Measurements from ENCODE around the gene ENDOD1. TPM values are rescaled to one million over a fixed set of nuclear protein-coding genes. Genes with fewer than 3 reads are reported as not detected.
"Not testable (repeated sequence)": the region's sequence is repeated elsewhere in the genome, so short reads cannot be mapped to it uniquely, and the experiment has no call there.

The ENDOD1 gene
- polyA plus RNA-seq (2013, experiment 1 of 2), result 1.5 TPM
- 2.2 TPM for polyA plus RNA-seq (2013, experiment 2 of 2)

DNA sequence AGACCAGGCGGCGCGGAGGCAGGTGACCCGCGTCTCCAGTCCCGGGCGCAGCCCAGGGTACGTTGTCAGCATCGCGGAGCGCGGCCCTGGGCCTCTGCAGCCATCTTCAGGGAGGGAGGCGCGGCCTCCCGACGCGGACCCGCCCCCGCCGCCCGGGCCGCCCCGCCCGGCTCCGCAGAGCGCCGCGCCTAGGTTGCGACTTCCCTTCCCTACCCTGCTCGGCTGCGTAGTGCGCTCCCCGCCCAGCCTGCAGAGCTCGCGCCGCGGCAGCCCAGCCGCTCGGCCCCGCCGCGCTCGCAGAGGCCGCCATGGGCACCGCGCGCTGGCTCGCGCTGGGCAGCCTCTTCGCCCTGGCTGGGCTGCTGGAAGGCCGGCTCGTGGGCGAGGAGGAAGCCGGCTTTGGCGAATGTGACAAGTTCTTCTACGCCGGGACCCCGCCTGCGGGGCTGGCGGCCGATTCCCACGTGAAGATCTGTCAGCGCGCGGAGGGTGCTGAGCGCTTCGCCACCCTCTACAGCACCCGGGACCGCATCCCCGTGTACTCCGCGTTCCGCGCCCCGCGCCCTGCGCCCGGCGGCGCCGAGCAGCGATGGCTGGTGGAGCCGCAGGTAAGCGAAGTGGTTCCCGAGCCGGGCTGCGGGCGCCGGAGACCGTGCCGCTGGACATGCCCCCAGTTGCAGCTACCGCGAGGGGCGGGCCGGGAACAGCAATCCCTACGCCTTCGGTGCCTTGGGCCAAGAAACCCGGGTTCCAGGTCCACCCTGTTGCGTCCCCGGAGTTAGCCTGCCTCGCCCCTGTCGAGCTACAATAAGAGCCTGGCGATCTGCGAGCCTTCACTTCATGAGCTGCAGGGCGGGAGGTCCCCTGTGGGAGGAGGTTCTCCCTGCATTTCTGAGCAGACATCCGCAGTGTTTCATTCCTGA is at the start of gene ENDOD1:
TSS of gene ENDOD1 (plus strand) at position 227 of the 923 bp plus-strand sequence. CDS start at position 309, 82 bp downstream.
- no peaks in the 10 kb centered on the region for H3K36me3 ChIP-seq (ENCODE audit: insufficient read depth, low read length)
- H3K9ac ChIP-seq (ENCODE audit: low read depth, low read length), result peak within 1 kb of the TSS; percentile 56
- no peak within 1 kb of the TSS for H3K27ac ChIP-seq (ENCODE audit: low read depth, low read length)
- peaks cover 17% of the 10 kb centered on the region; the same call in 1 of the 2 replicates for H3K4me1 ChIP-seq (ENCODE audit: insufficient read depth, low read length)
- H3K4me3 ChIP-seq (ENCODE audit: low read length), result peak within 1 kb of the TSS; percentile 91
- peaks cover 46% of the 10 kb centered on the region for H3K27me3 ChIP-seq (ENCODE audit: insufficient read depth, low read length)
- no peaks in the 10 kb centered on the region for H3K9me3 ChIP-seq (ENCODE audit: insufficient read depth, low read depth, low read length)
- WGBS, result under 1% methylated on average over 106 of the region's 106 CpGs

DNA sequence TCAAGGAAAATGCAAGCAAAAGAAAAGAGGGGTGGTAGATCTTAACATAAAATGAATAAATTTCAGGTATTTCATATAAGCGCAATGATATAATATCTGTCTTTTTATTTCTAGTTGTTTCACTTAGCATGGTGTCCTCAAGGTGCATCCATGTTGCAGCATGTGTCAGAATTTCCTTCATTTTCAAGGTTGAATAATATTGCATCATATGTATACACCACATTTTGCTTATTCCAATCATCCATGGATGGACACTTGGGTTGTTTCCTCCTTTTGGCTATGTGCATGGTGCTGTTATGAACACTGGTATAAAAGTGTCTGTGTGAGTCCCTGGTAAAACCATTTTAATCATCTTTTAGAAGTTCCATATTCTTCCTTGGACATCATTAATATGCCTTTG is 47.4 kb upstream of the ENDOD1 start:
- WGBS, result no CpG with 5 or more reads among the region's 1 CpG
- no peak overlapping the region for H3K4me3 ChIP-seq (ENCODE audit: low read length)
- H3K9ac ChIP-seq (ENCODE audit: low read depth, low read length), result no peak overlapping the region
- no peaks in the 10 kb centered on the region for H3K4me1 ChIP-seq (ENCODE audit: insufficient read depth, low read length)
- H3K36me3 ChIP-seq (ENCODE audit: insufficient read depth, low read length), result no peaks in the 10 kb centered on the region
- H3K27ac ChIP-seq (ENCODE audit: low read depth, low read length), result no peak overlapping the region
- H3K27me3 ChIP-seq (ENCODE audit: insufficient read depth, low read length), result no peaks in the 10 kb centered on the region
- no peaks in the 10 kb centered on the region for H3K9me3 ChIP-seq (ENCODE audit: insufficient read depth, low read depth, low read length)

DNA sequence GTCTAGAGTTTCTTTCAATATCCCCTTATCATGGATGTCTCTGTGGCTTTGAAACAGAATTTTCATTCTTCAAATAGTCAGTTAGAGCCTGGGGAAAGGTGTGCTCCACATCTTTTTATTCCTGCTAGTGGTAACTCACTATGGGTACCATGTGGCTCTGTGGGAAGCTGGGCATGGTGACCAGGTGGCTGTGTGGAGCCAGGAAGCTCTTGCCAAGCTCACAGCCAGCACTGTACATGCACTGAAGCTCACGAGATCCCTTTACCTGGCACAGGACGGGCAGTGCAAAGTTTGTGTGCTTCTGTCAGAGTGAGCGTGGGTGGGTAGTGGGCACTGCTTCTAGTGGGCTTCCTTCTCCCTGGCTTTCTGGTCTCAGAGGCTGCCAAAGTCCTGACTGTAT is 46.7 kb upstream of the ENDOD1 start:
- Histone ChIP-seq H3K9ac (ENCODE audit: low read depth, low read length) (no peak overlapping the region), H3K9me3 (ENCODE audit: insufficient read depth, low read depth, low read length) (no peaks in the 10 kb centered on the region), H3K27me3 (ENCODE audit: insufficient read depth, low read length) (no peaks in the 10 kb centered on the region), H3K36me3 (ENCODE audit: insufficient read depth, low read length) (no peaks in the 10 kb centered on the region), H3K4me3 (ENCODE audit: low read length) (no peak overlapping the region), H3K4me1 (ENCODE audit: insufficient read depth, low read length) (no peaks in the 10 kb centered on the region), H3K27ac (ENCODE audit: low read depth, low read length) (no peak overlapping the region)
- WGBS, result 87% methylated on average over 3 of the region's 3 CpGs

- Histone ChIP-seq H3K4me1 (ENCODE audit: insufficient read depth, low read length) (no peaks in the 10 kb centered on the region), H3K27me3 (ENCODE audit: insufficient read depth, low read length) (no peaks in the 10 kb centered on the region), H3K36me3 (ENCODE audit: insufficient read depth, low read length) (no peaks in the 10 kb centered on the region), H3K9ac (ENCODE audit: low read depth, low read length) (no peak overlapping the region), H3K4me3 (ENCODE audit: low read length) (no peak overlapping the region), H3K27ac (ENCODE audit: low read depth, low read length) (no peak overlapping the region), H3K9me3 (ENCODE audit: insufficient read depth, low read depth, low read length) (no peaks in the 10 kb centered on the region)
- WGBS, result 92% methylated on average over 4 of the region's 4 CpGs
Measured at GRCh38 chr11:95044010-95044409, 45.6 kb upstream of the ENDOD1 start.

DNA sequence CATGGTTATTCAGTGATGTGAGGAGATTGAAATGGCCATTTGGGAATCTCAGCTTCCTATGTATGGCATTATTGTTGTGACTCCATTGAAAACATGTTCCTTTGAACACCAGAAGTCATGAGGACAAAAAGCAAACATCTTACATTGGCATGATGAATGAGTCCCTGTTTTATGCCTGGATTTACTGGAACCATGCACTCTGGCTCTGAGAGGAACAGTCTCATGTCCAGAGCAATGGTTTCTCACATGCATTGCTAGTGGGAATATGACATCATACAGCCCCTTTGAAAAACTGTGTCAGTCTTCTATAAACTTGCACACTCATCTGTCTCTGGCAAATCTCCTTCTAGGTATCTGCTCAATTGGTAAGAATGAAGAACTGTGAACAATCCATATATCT is 43.8 kb upstream of the ENDOD1 start:
- no peak overlapping the region for H3K27ac ChIP-seq (ENCODE audit: low read depth, low read length)
- no peaks in the 10 kb centered on the region for H3K9me3 ChIP-seq (ENCODE audit: insufficient read depth, low read depth, low read length)
- no peaks in the 10 kb centered on the region for H3K27me3 ChIP-seq (ENCODE audit: insufficient read depth, low read length)
- no peak overlapping the region for H3K9ac ChIP-seq (ENCODE audit: low read depth, low read length)
- no peak overlapping the region for H3K4me3 ChIP-seq (ENCODE audit: low read length)
- no peaks in the 10 kb centered on the region for H3K4me1 ChIP-seq (ENCODE audit: insufficient read depth, low read length)
- H3K36me3 ChIP-seq (ENCODE audit: insufficient read depth, low read length), result no peaks in the 10 kb centered on the region

DNA sequence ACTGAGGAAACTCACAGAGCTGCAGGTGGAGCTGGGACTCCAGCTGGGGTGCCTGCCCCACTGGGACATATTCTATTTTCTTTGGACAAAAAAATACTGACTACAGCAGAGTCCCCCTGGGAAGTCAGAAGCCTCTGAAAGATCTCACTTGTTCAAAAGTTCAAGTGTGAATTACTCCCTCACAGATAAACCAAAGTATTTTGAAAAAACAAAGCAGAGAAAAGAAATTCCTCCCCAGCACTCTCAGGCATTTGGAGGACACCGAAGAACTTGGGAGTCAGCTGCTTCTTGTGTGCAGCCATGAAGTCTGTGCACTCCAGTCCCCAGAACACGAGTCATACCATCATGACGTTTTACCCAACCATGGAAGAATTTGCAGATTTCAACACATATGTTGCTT is 40.5 kb upstream of the ENDOD1 start, which contains the start of gene KDM4F:
TSS of gene KDM4F (plus strand) at position 301 of the 400 bp plus-strand sequence.
- not testable (repeated sequence) for H3K36me3 ChIP-seq (ENCODE audit: insufficient read depth, low read length); H3K4me3 ChIP-seq (ENCODE audit: low read length); H3K4me1 ChIP-seq (ENCODE audit: insufficient read depth, low read length); H3K9ac ChIP-seq (ENCODE audit: low read depth, low read length); H3K27me3 ChIP-seq (ENCODE audit: insufficient read depth, low read length); H3K9me3 ChIP-seq (ENCODE audit: insufficient read depth, low read depth, low read length); H3K27ac ChIP-seq (ENCODE audit: low read depth, low read length)
- 79% methylated on average over 3 of the region's 3 CpGs for WGBS

- Histone ChIP-seq H3K4me3 (ENCODE audit: low read length) (no peak overlapping the region), H3K27me3 (ENCODE audit: insufficient read depth, low read length) (no peaks in the 10 kb centered on the region), H3K9ac (ENCODE audit: low read depth, low read length) (no peak overlapping the region), H3K27ac (ENCODE audit: low read depth, low read length) (no peak overlapping the region), H3K36me3 (ENCODE audit: insufficient read depth, low read length) (no peaks in the 10 kb centered on the region), H3K4me1 (ENCODE audit: insufficient read depth, low read length) (no peaks in the 10 kb centered on the region), H3K9me3 (ENCODE audit: insufficient read depth, low read depth, low read length) (no peaks in the 10 kb centered on the region)
- WGBS, result 94% methylated on average over 22 of the region's 22 CpGs
Measured at GRCh38 chr11:95050595-95051202, 38.9 kb upstream of the ENDOD1 start.

DNA sequence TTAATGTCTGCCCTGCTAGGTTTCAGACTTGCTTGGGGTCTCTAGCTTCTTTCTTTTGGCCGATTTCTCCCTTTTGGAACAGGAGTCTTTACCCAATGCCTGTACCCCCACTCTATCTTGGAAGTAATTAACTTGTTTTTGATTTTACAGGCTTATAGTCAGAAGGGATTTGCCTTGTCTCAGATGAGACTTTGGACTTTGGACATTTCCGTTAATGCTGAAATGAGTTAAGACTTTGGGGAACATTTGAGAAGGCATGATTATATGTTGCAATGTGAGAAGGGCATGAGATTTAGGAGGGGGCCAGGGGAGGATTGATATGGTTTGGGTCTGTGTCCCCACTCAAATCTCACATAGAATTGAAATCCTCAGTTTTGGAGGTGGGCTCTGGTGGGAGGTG is 35.3 kb upstream of the ENDOD1 start:
- Histone ChIP-seq H3K27me3 (ENCODE audit: insufficient read depth, low read length) (peaks cover 3% of the 10 kb centered on the region; the same call in 1 of the 2 replicates), H3K27ac (ENCODE audit: low read depth, low read length) (no peak overlapping the region), H3K9ac (ENCODE audit: low read depth, low read length) (no peak overlapping the region), H3K4me3 (ENCODE audit: low read length) (no peak overlapping the region), H3K9me3 (ENCODE audit: insufficient read depth, low read depth, low read length) (no peaks in the 10 kb centered on the region), H3K36me3 (ENCODE audit: insufficient read depth, low read length) (no peaks in the 10 kb centered on the region), H3K4me1 (ENCODE audit: insufficient read depth, low read length) (no peaks in the 10 kb centered on the region)
- 86% methylated on average over 2 of the region's 2 CpGs for WGBS

DNA sequence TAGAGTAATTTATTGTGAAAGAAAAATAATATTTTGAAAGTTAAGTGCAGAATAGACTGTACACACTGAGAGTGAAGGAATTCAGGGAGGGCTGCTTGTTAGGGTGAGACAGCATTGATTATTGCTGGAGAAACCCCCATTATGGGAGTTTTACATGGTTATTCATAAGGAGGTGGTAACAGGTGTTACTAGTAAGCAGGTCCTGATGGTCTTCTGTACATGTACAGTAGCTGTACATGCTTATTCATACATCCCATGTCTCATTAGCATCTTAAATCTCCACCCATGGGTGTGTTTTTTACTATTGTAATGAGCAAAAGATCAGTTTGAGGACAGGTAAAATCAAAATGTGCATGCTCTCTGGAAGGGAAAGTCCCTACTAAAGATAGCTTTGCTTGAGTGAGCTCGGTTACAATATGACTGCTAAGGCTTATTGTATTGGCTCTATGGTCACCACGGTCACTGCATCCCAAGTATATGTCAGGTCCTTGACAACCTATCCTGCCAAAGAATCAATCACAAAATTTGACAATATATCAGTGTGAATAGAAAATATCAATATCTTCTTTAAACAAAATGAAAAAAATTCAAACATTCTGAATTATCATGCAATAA is 34.3 kb upstream of the ENDOD1 start:
- H3K36me3 ChIP-seq (ENCODE audit: insufficient read depth, low read length), result no peaks in the 10 kb centered on the region

GRCh38 chr11:95057959-95058358 is 31.7 kb upstream of the ENDOD1 start:
- Histone ChIP-seq H3K27me3 (ENCODE audit: insufficient read depth, low read length) (peaks cover 18% of the 10 kb centered on the region), H3K36me3 (ENCODE audit: insufficient read depth, low read length) (no peaks in the 10 kb centered on the region), H3K9me3 (ENCODE audit: insufficient read depth, low read depth, low read length) (no peaks in the 10 kb centered on the region), H3K4me3 (ENCODE audit: low read length) (no peak overlapping the region), H3K4me1 (ENCODE audit: insufficient read depth, low read length) (no peaks in the 10 kb centered on the region), H3K27ac (ENCODE audit: low read depth, low read length) (no peak overlapping the region), H3K9ac (ENCODE audit: low read depth, low read length) (no peak overlapping the region)
- 91% methylated on average over 8 of the region's 8 CpGs for WGBS

More for the DNA sequence above, 34.3 kb upstream of the ENDOD1 start:
- no peak overlapping the region for H3K27ac ChIP-seq (ENCODE audit: low read depth, low read length)
- H3K9ac ChIP-seq (ENCODE audit: low read depth, low read length), result no peak overlapping the region
- H3K4me3 ChIP-seq (ENCODE audit: low read length), result no peak overlapping the region
- no peaks in the 10 kb centered on the region for H3K9me3 ChIP-seq (ENCODE audit: insufficient read depth, low read depth, low read length)
- WGBS, result 46% methylated on average over 2 of the region's 2 CpGs
- peaks cover 8% of the 10 kb centered on the region for H3K27me3 ChIP-seq (ENCODE audit: insufficient read depth, low read length)
- no peaks in the 10 kb centered on the region for H3K4me1 ChIP-seq (ENCODE audit: insufficient read depth, low read length)

- no peak overlapping the region for H3K27ac ChIP-seq (ENCODE audit: low read depth, low read length)
- H3K9ac ChIP-seq (ENCODE audit: low read depth, low read length), result no peak overlapping the region
- peaks cover 18% of the 10 kb centered on the region for H3K27me3 ChIP-seq (ENCODE audit: insufficient read depth, low read length)
- H3K4me1 ChIP-seq (ENCODE audit: insufficient read depth, low read length), result no peaks in the 10 kb centered on the region
- no peak overlapping the region for H3K4me3 ChIP-seq (ENCODE audit: low read length)
- no peaks in the 10 kb centered on the region for H3K36me3 ChIP-seq (ENCODE audit: insufficient read depth, low read length)
- H3K9me3 ChIP-seq (ENCODE audit: insufficient read depth, low read depth, low read length), result no peaks in the 10 kb centered on the region
- WGBS, result 91% methylated on average over 1 of the region's 1 CpG
Measured at GRCh38 chr11:95058621-95059020, 31.0 kb upstream of the ENDOD1 start.

Measured in HUES64 (cell line).